Hepatocyte (in vitro differentiated cells): ENCODE measurements around the gene USP10. TPM values are rescaled to one million over a fixed set of nuclear protein-coding genes. Genes with fewer than 3 reads are reported as not detected.

Experiments
- DNase-seq: peaks from one replicate; pipeline ENCODE4 v3.0.0-alpha.2; 2016; ENCODE audit warnings: low spot score
- H2AFZ ChIP-seq: fragments of 200-600 bp; sonication (generic); 2 replicates; pipeline ENCODE4 v1.6.0; 2016; ENCODE audit warnings: antibody characterized with exemption, mild to moderate bottlenecking
- H3K27ac ChIP-seq: fragments of 200-600 bp; sonication (generic); 2 replicates; pipeline ENCODE4 v1.5.1; 2016; ENCODE audit warnings: mild to moderate bottlenecking
- H3K27me3 ChIP-seq: fragments of 200-600 bp; sonication (generic); 2 replicates; pipeline ENCODE4 v1.6.1; 2016
- H3K36me3 ChIP-seq: fragments of 200-600 bp; sonication (generic); replicated peaks from 2 replicates; pipeline ENCODE4 v1.5.1; 2016; ENCODE audit warnings: low read depth; ENCODE audit not compliant: insufficient read depth
- H3K4me1 ChIP-seq: fragments of 200-600 bp; sonication (generic); 2 replicates; pipeline ENCODE4 v1.5.1; 2016; ENCODE audit warnings: mild to moderate bottlenecking, moderate library complexity; ENCODE audit not compliant: insufficient read depth
- H3K4me2 ChIP-seq: fragments of 200-600 bp; sonication (generic); 2 replicates; pipeline ENCODE4 v1.6.0; 2016
- H3K4me3 ChIP-seq: fragments of 200-600 bp; sonication (generic); 2 replicates; pipeline ENCODE4 v1.5.1; 2016; ENCODE audit warnings: mild to moderate bottlenecking
- H3K79me2 ChIP-seq: fragments of 200-600 bp; sonication (generic); 2 replicates; pipeline ENCODE4 v1.6.0; 2017; ENCODE audit warnings: mild to moderate bottlenecking
- H3K9me2 ChIP-seq: fragments of 200-600 bp; sonication (generic); replicated peaks from 2 replicates; pipeline ENCODE4 v1.6.0; 2017; ENCODE audit warnings: mild to moderate bottlenecking; ENCODE audit not compliant: insufficient read depth
- H3K9me3 ChIP-seq: fragments of 200-600 bp; sonication (generic); 2 replicates; pipeline ENCODE4 v1.5.1; 2016; ENCODE audit warnings: low read depth, mild to moderate bottlenecking
- H4K20me1 ChIP-seq: fragments of 200-600 bp; sonication (generic); 2 replicates; pipeline ENCODE4 v1.6.0; 2016; ENCODE audit warnings: mild to moderate bottlenecking; ENCODE audit not compliant: insufficient read depth, poor library complexity, severe bottlenecking
- CTCF ChIP-seq: fragments of 200-600 bp; sonication (generic); IDR thresholded peaks from 2 replicates; pipeline ENCODE4 v1.5.1; 2016; ENCODE audit warnings: antibody characterized with exemption, mild to moderate bottlenecking; ENCODE audit not compliant: poor library complexity
- EZH2 ChIP-seq: fragments of 200-600 bp; sonication (generic); IDR thresholded peaks from 2 replicates; pipeline ENCODE4 v1.6.1; 2016; ENCODE audit warnings: antibody characterized with exemption, mild to moderate bottlenecking, borderline replicate concordance
- EZH2phosphoT487 ChIP-seq: fragments of 200-600 bp; sonication (generic); IDR thresholded peaks from one replicate; pipeline ENCODE4 v1.6.1; 2018; ENCODE audit warnings: antibody characterized with exemption, mild to moderate bottlenecking, low read depth, moderate library complexity; ENCODE audit not compliant: unreplicated experiment, severe bottlenecking
- whole genome bisulfite sequencing: methylation state at CpG from one replicate; pipeline ENCODE4 v1.1.6; 2016; ENCODE audit warnings: low lambda C conversion rate; ENCODE audit errors: missing lambda C conversion rate; 5-methylcytosine and 5-hydroxymethylcytosine counted together
- polyA plus RNA-seq: library from polyadenylated mRNA; unstranded; fragments of >200 nt; fragmentation: Nextera tagmentation; extraction: Ambion mirVana; gene quantifications from 2 replicates; pipeline ENCODE4 v1.2.1, GENCODE V29; 2016
- total RNA-seq: library from RNA; depleted of rRNA; stranded (reverse); fragments of >200 nt; gene quantifications from 2 replicates; pipeline ENCODE4 v1.2.3, GENCODE V29; 2014

The USP10 gene
- total and polyA plus RNA-seq, 2 experiments from 2014 or later: 53.1 to 62.4 TPM

- H3K27me3 ChIP-seq: no peaks in the 10 kb centered on the region
- peaks cover 30% of the 10 kb centered on the region for H3K79me2 ChIP-seq
- H3K4me1 ChIP-seq: peaks cover 6% of the 10 kb centered on the region
- no peak overlapping the region for H2AFZ ChIP-seq
- DNase-seq: no peak
- H3K27ac ChIP-seq: no peak overlapping the region
- no peak overlapping the region for H3K4me2 ChIP-seq
- H3K36me3 ChIP-seq: no peaks in the 10 kb centered on the region
- TF ChIP-seq CTCF (no peak), EZH2phosphoT487 (no peak), EZH2 (no peak)
- H4K20me1 ChIP-seq: peaks cover 8% of the 10 kb centered on the region
- H3K9me2 ChIP-seq: no peaks in the 10 kb centered on the region
- H3K9me3 ChIP-seq: no peaks in the 10 kb centered on the region
- WGBS: 83% methylated on average over 2 of the region's 2 CpGs
- no peak overlapping the region for H3K4me3 ChIP-seq
Measured at GRCh38 chr16:84818133-84818532, 118.3 kb downstream of the USP10 start.

- H2AFZ ChIP-seq: no peak overlapping the region
- H3K4me3 ChIP-seq: no peak overlapping the region
- H4K20me1 ChIP-seq: peaks cover 10% of the 10 kb centered on the region
- no peaks in the 10 kb centered on the region for H3K9me3 ChIP-seq
- no peaks in the 10 kb centered on the region for H3K9me2 ChIP-seq
- no peaks in the 10 kb centered on the region for H3K36me3 ChIP-seq
- H3K79me2 ChIP-seq: peaks cover 40% of the 10 kb centered on the region
- WGBS: 54% methylated on average over 29 of the region's 29 CpGs
- H3K4me2 ChIP-seq: peak overlapping the region; percentile 90
- DNase-seq: no peak
- no peak overlapping the region for H3K27ac ChIP-seq
- H3K27me3 ChIP-seq: no peaks in the 10 kb centered on the region
- H3K4me1 ChIP-seq: peaks cover 6% of the 10 kb centered on the region
- no peak for TF ChIP-seq EZH2phosphoT487
- no peak for TF ChIP-seq CTCF
Measured at GRCh38 chr16:84818989-84819643, 119.3 kb downstream of the USP10 start.

DNA sequence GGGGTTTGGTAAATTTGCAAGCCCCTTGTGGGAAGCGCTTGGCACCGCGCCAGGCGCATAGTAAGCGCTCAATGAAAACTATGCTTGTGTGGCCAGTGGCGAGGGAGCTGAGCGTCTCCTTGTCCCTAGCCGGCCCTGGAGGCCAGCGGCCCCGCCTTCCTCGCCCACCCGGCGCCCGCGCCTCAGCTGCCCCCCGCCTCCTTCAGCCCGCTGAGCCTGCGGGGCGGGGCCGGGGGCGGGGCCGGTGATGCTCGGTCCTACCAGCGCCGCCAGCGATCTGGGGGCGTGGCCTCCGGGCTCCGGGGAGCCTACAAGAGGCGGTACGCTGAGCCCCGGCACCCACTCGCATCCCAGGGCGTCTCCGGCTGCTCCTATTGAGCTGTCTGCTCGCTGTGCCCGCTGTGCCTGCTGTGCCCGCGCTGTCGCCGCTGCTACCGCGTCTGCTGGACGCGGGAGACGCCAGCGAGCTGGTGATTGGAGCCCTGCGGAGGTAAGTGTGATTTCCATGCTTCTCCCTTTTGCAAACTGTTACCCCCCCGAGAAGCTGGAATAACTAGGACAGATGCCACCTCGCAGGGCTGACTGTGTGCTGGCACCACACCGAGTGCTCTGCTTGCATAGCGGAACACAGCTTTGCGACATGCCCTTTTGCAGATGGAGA, 120.0 kb downstream of the USP10 start, which contains the start of gene CRISPLD2:
TSS of gene CRISPLD2 (plus strand) at position 342 of the 661 bp plus-strand sequence. CDS start 18,511 bp downstream, outside the sequence.
- Histone ChIP-seq H3K4me2 (peak within 1 kb of the TSS; percentile 90), H2AFZ (no peak within 1 kb of the TSS), H3K4me3 (peak within 1 kb of the TSS; percentile 64), H3K9me2 (no peaks in the 10 kb centered on the region), H3K79me2 (peaks cover 47% of the 10 kb centered on the region), H3K4me1 (peaks cover 6% of the 10 kb centered on the region), H4K20me1 (peaks cover 10% of the 10 kb centered on the region), H3K36me3 (no peaks in the 10 kb centered on the region), H3K27me3 (no peaks in the 10 kb centered on the region), H3K9me3 (no peaks in the 10 kb centered on the region), H3K27ac (peak within 1 kb of the TSS; percentile 96)
- TF ChIP-seq EZH2phosphoT487 (no peak), CTCF (no peak), EZH2 (no peak)
- 6% methylated on average over 30 of the region's 53 CpGs for WGBS
- peak; percentile 97 for DNase-seq
